SH-SY5Y (cell line): ENCODE measurements around the gene RAB8A.

Experiments used
- GATA2 ChIP-seq: IDR thresholded peaks from 2 replicates; pipeline ENCODE4 v1.6.1; 2011; ENCODE audit warnings: mild to moderate bottlenecking, low read depth, low read length
- GATA3 ChIP-seq: IDR thresholded peaks from 2 replicates; pipeline ENCODE4 v1.6.1; 2011; ENCODE audit warnings: low read depth, mild to moderate bottlenecking, low read length, moderate library complexity

DNA sequence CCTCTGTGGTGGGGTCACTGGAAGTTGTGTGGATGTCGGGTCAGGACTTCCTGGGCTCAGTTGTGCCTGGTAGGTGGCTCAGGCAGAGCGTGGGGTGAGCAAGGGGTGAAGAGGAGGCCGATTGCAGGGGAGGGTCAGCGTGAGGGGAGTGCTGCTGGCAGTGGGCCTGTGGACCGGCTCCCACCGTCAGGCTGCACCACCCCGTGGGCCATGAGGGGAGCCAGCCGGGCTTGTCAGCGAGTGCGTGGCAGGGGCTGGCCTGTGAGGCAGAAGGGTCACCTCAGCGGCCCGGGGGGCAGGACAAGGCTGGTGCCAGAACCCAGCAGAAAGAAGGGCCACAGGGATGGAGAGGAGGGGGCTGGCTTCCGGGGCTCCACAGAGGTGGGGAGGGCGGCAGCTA is 13.3 kb downstream of the RAB8A start:
- TF ChIP-seq GATA2, result no peak
- TF ChIP-seq GATA3, result no peak
